MM.1S (cell line): Measurements from ENCODE around the gene AK4.

Source experiments
- DNase-seq: peaks from one replicate; pipeline ENCODE4 v3.0.0-alpha.2; 2015
- H2AFZ ChIP-seq: fragments of 300-600 bp; sonication (generic); 2 replicates; pipeline ENCODE4 v1.6.0; 2016; ENCODE audit warnings: antibody characterized with exemption, low read length
- H3F3A ChIP-seq: fragments of 300-600 bp; sonication (generic); 2 replicates; pipeline ENCODE4 v1.6.1; 2016; ENCODE audit warnings: mild to moderate bottlenecking, antibody characterized with exemption, low read length, moderate library complexity, mixed read lengths; ENCODE audit not compliant: insufficient read depth
- H3K27ac ChIP-seq: fragments of 300-600 bp; sonication (generic); 2 replicates; pipeline ENCODE4 v1.5.1; 2016; ENCODE audit warnings: mild to moderate bottlenecking, low read length
- H3K27me3 ChIP-seq: fragments of 300-600 bp; sonication (generic); replicated peaks from 2 replicates; pipeline ENCODE4 v1.6.0; 2016; ENCODE audit warnings: low read length; ENCODE audit not compliant: insufficient read depth
- H3K36me3 ChIP-seq: fragments of 300-600 bp; sonication (generic); replicated peaks from 2 replicates; pipeline ENCODE4 v1.6.1; 2016; ENCODE audit warnings: mild to moderate bottlenecking, low read length, mixed read lengths; ENCODE audit not compliant: insufficient read depth
- H3K4me1 ChIP-seq: fragments of 300-600 bp; sonication (generic); 2 replicates; pipeline ENCODE4 v1.6.1; 2016; ENCODE audit warnings: low read length, mixed read lengths
- H3K4me2 ChIP-seq: fragments of 300-600 bp; sonication (generic); 2 replicates; pipeline ENCODE4 v1.6.0; 2016; ENCODE audit warnings: low read depth, low read length
- H3K4me3 ChIP-seq: fragments of 300-600 bp; sonication (generic); 2 replicates; pipeline ENCODE4 v1.5.1; 2016; ENCODE audit warnings: low read length, mixed read lengths
- H3K79me2 ChIP-seq: fragments of 300-600 bp; sonication (generic); 2 replicates; pipeline ENCODE4 v1.6.1; 2016; ENCODE audit warnings: mixed run types, low read length, mixed read lengths
- H3K9ac ChIP-seq: fragments of 300-600 bp; sonication (generic); 2 replicates; pipeline ENCODE4 v1.6.1; 2016; ENCODE audit warnings: low read length, mixed read lengths
- H3K9me2 ChIP-seq: fragments of 300-600 bp; sonication (generic); replicated peaks from 2 replicates; pipeline ENCODE4 v1.6.1; 2016; ENCODE audit warnings: mild to moderate bottlenecking, low read length, mixed read lengths; ENCODE audit not compliant: insufficient read depth
- H3K9me3 ChIP-seq: fragments of 300-600 bp; sonication (generic); replicated peaks from 2 replicates; pipeline ENCODE4 v1.6.1; 2016; ENCODE audit warnings: mild to moderate bottlenecking, low read length, mixed read lengths; ENCODE audit not compliant: insufficient read depth
- H4K20me1 ChIP-seq: fragments of 300-600 bp; sonication (generic); 2 replicates; pipeline ENCODE4 v1.6.1; 2016; ENCODE audit warnings: mild to moderate bottlenecking, low read length, moderate library complexity, mixed read lengths; ENCODE audit not compliant: insufficient read depth
- EZH2 ChIP-seq: fragments of 300-600 bp; sonication (generic); optimal IDR thresholded peaks from 2 replicates; pipeline ENCODE3; 2017; ENCODE audit warnings: low read depth, mild to moderate bottlenecking, antibody characterized with exemption, low read length, mixed read lengths
- EZH2phosphoT487 ChIP-seq: fragments of 300-600 bp; sonication (generic); IDR thresholded peaks from 2 replicates; pipeline ENCODE4 v1.6.1; 2018; ENCODE audit warnings: antibody characterized with exemption, low read length
- TF ChIP-seq, protein P1 (sequence below): fragments of 300-600 bp; sonication (generic); IDR thresholded peaks from 2 replicates; pipeline ENCODE4 v1.5.1; 2016; ENCODE audit warnings: antibody characterized with exemption, low read length, mixed read lengths

AK4 gene

DNA sequence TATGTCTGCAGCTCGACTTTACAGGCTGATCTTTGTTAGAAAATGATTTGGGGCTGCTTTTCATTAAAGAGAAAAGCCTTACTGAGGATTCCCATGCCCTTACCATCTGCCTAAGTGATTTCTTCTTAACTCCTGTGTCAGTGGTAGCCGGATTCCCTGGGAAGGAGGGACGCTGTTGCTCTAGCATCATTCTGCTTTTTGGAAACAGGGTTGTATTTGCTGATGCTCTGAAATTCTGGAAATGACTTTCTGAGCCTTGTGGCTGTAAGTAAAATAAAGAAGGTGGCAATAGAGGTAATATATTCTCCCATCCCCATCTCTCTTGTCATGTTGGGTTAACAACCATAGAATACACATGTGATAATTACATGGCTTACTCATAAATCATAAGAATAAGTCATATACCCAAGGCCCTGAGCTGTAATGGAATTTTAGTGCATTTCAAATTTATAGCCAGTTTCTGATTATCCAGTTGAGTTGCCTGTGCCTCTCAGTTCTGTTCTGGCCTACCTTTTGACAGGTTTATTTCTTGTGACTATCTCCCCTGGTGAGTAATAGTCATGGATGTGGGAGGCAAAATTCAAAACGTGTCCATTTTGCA is 74.4 kb downstream of the AK4 start:
- Histone ChIP-seq H3F3A (no peaks in the 10 kb centered on the region), H3K4me1 (no peaks in the 10 kb centered on the region), H4K20me1 (no peaks in the 10 kb centered on the region), H3K27ac (no peak overlapping the region), H3K9me2 (no peaks in the 10 kb centered on the region), H3K9ac (no peak overlapping the region), H3K79me2 (no peaks in the 10 kb centered on the region), H3K4me3 (no peak overlapping the region), H3K36me3 (no peaks in the 10 kb centered on the region), H2AFZ (no peak overlapping the region), H3K27me3 (no peaks in the 10 kb centered on the region), H3K4me2 (no peak overlapping the region), H3K9me3 (no peaks in the 10 kb centered on the region)
- TF ChIP-seq EZH2, result no peak
- TF ChIP-seq EZH2phosphoT487, result no peak
- TF ChIP-seq, protein P1, sequence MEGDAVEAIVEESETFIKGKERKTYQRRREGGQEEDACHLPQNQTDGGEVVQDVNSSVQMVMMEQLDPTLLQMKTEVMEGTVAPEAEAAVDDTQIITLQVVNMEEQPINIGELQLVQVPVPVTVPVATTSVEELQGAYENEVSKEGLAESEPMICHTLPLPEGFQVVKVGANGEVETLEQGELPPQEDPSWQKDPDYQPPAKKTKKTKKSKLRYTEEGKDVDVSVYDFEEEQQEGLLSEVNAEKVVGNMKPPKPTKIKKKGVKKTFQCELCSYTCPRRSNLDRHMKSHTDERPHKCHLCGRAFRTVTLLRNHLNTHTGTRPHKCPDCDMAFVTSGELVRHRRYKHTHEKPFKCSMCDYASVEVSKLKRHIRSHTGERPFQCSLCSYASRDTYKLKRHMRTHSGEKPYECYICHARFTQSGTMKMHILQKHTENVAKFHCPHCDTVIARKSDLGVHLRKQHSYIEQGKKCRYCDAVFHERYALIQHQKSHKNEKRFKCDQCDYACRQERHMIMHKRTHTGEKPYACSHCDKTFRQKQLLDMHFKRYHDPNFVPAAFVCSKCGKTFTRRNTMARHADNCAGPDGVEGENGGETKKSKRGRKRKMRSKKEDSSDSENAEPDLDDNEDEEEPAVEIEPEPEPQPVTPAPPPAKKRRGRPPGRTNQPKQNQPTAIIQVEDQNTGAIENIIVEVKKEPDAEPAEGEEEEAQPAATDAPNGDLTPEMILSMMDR, result no peak
- DNase-seq, result no peak

DNA sequence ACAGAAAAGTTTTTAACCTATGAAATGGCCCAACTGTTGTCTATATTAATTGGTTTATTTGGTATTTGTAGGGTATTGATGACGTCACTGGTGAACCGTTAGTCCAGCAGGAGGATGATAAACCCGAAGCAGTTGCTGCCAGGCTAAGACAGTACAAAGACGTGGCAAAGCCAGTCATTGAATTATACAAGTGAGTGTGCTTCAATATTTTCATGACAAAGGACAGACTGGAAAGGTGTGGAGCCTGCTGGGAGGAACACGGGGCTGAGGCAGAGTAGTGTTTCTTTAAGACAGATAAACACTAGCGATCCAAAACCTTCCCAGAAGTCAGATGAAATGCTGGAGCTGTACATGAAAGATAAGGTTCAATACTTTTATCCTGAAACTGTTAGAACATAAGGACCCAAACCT is 76.7 kb downstream of the AK4 start:
- Histone ChIP-seq H3K36me3 (no peaks in the 10 kb centered on the region), H4K20me1 (no peaks in the 10 kb centered on the region), H3K4me1 (no peaks in the 10 kb centered on the region), H3K79me2 (no peaks in the 10 kb centered on the region), H3K27me3 (no peaks in the 10 kb centered on the region), H3K9me3 (no peaks in the 10 kb centered on the region), H3K4me3 (no peak overlapping the region), H3K4me2 (no peak overlapping the region), H2AFZ (no peak overlapping the region), H3K27ac (no peak overlapping the region), H3F3A (no peaks in the 10 kb centered on the region), H3K9me2 (no peaks in the 10 kb centered on the region), H3K9ac (no peak overlapping the region)
- no peak for TF ChIP-seq EZH2phosphoT487
- TF ChIP-seq, protein P1, result no peak
- TF ChIP-seq EZH2, result no peak
- no peak for DNase-seq

DNA sequence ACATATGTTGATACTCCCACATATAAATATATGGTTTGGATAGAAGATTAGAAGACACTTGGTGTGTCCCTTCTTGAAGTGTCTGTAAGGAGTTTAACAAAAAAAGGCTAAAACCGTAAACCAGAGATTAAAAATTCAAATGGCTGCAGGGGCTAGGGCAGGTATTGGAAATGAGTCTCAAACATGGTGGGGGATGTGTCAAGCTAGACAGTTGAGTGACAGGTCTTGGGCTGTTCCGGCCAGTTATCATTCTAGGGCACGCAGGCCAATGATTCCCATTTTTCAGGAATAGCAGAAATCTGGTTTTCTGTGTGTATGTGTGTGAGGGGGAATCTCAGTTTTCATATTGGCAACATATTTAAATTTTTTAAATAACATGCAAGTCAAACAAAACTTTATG is 77.2 kb downstream of the AK4 start:
- Histone ChIP-seq H3K4me2 (no peak overlapping the region), H3K27ac (no peak overlapping the region), H3K4me3 (no peak overlapping the region), H3K79me2 (no peaks in the 10 kb centered on the region), H3K9me2 (no peaks in the 10 kb centered on the region), H3K36me3 (no peaks in the 10 kb centered on the region), H3K9ac (no peak overlapping the region), H3K27me3 (no peaks in the 10 kb centered on the region), H3K4me1 (no peaks in the 10 kb centered on the region), H3F3A (no peaks in the 10 kb centered on the region), H4K20me1 (no peaks in the 10 kb centered on the region), H3K9me3 (no peaks in the 10 kb centered on the region), H2AFZ (no peak overlapping the region)
- no peak for DNase-seq
- no peak for TF ChIP-seq EZH2phosphoT487
- TF ChIP-seq, protein P1, result no peak
- no peak for TF ChIP-seq EZH2
